Fibroblast of lung (primary cell): ENCODE data around the gene SPTBN1.
A peak's percentile ranks its signal among the peaks of the same experiment; 100 is the strongest.

Source experiments
- CTCF ChIP-seq, 2 donors: IDR thresholded peaks in 1 of 2; conservative IDR thresholded peaks in 1 of 2; 1 replicate in 1 of 2; 2 replicates in 1 of 2; pipeline ENCODE4 v1.5.1; 2011 to 2012; ENCODE audit warnings: low read length in 2 of 2, control low read depth in 1 of 2, inconsistent platforms in 1 of 2, low read depth in 1 of 2, mild to moderate bottlenecking in 1 of 2
- EZH2 ChIP-seq: IDR thresholded peaks from 2 replicates; pipeline ENCODE4 v1.5.1; 2012; ENCODE audit warnings: low read length, control low read depth, mild to moderate bottlenecking; ENCODE audit errors: missing control alignments

- TF ChIP-seq CTCF (conservative IDR thresholded peaks at IDR 0.05 in 1 of 2, IDR thresholded peaks at IDR 0.05 in 1 of 2; ENCODE audit: low read depth in 1 of 2, low read length in 2 of 2) (peak; percentile 46 to 61), EZH2 (no peak)
Measured at GRCh38 chr2:54522624-54523281, 66.6 kb downstream of the SPTBN1 start.
